DOHH2 (cell line): ENCODE results near the gene SLC16A9.

Experiments used
- CTCF ChIP-seq: fragments of 200-600 bp; sonication (generic); IDR thresholded peaks from one replicate; pipeline ENCODE4 v1.5.1; 2014; ENCODE audit warnings: antibody characterized with exemption, mild to moderate bottlenecking, low read depth, low read length; ENCODE audit not compliant: poor library complexity, severe bottlenecking
- EZH2phosphoT487 ChIP-seq: fragments of 200-600 bp; sonication (generic); IDR thresholded peaks from 2 replicates; pipeline ENCODE4 v1.6.1; 2017; ENCODE audit warnings: borderline replicate concordance, mild to moderate bottlenecking, antibody characterized with exemption, low read length, moderate library complexity, mixed read lengths

GRCh38 chr10:59654007-59654406 lies 55.6 kb downstream of the SLC16A9 start:
- TF ChIP-seq CTCF (no peak), EZH2phosphoT487 (no peak)
